WI38 (cell line): ENCODE measurements around the gene EYA2.

Experiments
- H3K4me3 ChIP-seq: 2 replicates; pipeline ENCODE4 v1.5.1; 2011; ENCODE audit warnings: low read depth, mild to moderate bottlenecking, control low read depth, low read length
- CTCF ChIP-seq: IDR thresholded peaks from 2 replicates; pipeline ENCODE4 v1.5.1; 2012; ENCODE audit warnings: low read depth, mild to moderate bottlenecking, control low read depth, low read length

Gene EYA2

GRCh38 chr20:47141350-47141921, 246.8 kb downstream of the EYA2 start:
- no peak for TF ChIP-seq CTCF
- no peak overlapping the region for H3K4me3 ChIP-seq

- no peak for TF ChIP-seq CTCF
- no peak overlapping the region for H3K4me3 ChIP-seq
Observed at GRCh38 chr20:47141941-47142773, 247.5 kb downstream of the EYA2 start.

GRCh38 chr20:47142774-47143170, 248.1 kb downstream of the EYA2 start:
- no peak overlapping the region for H3K4me3 ChIP-seq
- TF ChIP-seq CTCF = no peak

- no peak for TF ChIP-seq CTCF
- no peak overlapping the region for H3K4me3 ChIP-seq
Observed at GRCh38 chr20:47143657-47144056, 249.0 kb downstream of the EYA2 start.

GRCh38 chr20:47144463-47144862, 249.8 kb downstream of the EYA2 start:
- no peak overlapping the region for H3K4me3 ChIP-seq
- TF ChIP-seq CTCF = no peak

GRCh38 chr20:47146686-47147085, 252.0 kb downstream of the EYA2 start:
- no peak for TF ChIP-seq CTCF
- no peak overlapping the region for H3K4me3 ChIP-seq

GRCh38 chr20:47148059-47148458, 253.4 kb downstream of the EYA2 start:
- TF ChIP-seq CTCF = no peak
- H3K4me3 ChIP-seq = no peak overlapping the region
